ENCODE data around the gene KCTD1.

DNA sequence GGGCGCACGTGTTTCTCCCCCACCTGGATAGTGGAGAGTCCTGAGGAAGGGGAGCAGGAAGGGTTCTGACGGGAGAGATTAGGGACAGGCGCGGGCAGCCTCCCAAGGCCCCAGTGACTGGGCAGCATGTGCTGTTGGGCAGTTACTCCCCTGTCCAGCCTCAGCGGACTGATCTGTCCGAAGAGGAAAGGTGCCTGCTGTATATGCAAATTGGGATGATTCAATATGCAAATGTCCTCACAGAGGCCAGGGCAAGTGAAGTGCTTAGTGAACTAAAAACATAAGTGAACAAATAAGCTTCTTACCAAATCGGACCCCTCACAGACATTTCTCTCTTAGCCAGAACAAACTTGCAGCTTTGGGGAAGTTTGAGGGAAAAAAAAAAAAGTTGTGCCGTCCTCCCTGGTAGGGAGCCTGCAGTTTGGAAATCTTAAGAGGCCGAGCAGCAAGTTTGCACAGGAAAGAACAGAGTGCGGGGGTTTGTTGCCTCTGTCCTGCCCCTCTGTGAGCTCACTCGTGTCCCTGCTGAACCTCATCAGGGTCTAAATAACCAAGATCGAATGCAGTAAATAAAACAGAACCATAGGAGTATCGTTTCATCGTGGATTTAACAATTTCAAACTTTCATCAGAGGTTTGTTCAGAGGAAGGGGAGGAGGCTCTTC, 141.4 kb downstream of the KCTD1 start:
- TF ChIP-seq POLR2AphosphoS5 (IDR thresholded peaks at IDR 0.05) (no peak), RAD21 (conservative IDR thresholded peaks at IDR 0.05) (no peak), REST (IDR thresholded peaks at IDR 0.05; ENCODE audit: borderline replicate concordance) (no peak), EP300 (conservative IDR thresholded peaks at IDR 0.05; ENCODE audit: poor library complexity, severe bottlenecking) (no peak), EZH2 (IDR thresholded peaks at IDR 0.05; ENCODE audit: borderline replicate concordance, insufficient read depth, low read length, poor library complexity, severe bottlenecking) (no peak), SMC3 (conservative IDR thresholded peaks at IDR 0.05; ENCODE audit: poor library complexity) (no peak), TAF1 (IDR thresholded peaks at IDR 0.05; ENCODE audit: low read depth) (no peak)
- TF ChIP-seq, protein P1, sequence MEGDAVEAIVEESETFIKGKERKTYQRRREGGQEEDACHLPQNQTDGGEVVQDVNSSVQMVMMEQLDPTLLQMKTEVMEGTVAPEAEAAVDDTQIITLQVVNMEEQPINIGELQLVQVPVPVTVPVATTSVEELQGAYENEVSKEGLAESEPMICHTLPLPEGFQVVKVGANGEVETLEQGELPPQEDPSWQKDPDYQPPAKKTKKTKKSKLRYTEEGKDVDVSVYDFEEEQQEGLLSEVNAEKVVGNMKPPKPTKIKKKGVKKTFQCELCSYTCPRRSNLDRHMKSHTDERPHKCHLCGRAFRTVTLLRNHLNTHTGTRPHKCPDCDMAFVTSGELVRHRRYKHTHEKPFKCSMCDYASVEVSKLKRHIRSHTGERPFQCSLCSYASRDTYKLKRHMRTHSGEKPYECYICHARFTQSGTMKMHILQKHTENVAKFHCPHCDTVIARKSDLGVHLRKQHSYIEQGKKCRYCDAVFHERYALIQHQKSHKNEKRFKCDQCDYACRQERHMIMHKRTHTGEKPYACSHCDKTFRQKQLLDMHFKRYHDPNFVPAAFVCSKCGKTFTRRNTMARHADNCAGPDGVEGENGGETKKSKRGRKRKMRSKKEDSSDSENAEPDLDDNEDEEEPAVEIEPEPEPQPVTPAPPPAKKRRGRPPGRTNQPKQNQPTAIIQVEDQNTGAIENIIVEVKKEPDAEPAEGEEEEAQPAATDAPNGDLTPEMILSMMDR (IDR thresholded peaks at IDR 0.05; ENCODE audit: poor library complexity, severe bottlenecking), result no peak
